ENCODE results near the gene SNRPE.

DNA sequence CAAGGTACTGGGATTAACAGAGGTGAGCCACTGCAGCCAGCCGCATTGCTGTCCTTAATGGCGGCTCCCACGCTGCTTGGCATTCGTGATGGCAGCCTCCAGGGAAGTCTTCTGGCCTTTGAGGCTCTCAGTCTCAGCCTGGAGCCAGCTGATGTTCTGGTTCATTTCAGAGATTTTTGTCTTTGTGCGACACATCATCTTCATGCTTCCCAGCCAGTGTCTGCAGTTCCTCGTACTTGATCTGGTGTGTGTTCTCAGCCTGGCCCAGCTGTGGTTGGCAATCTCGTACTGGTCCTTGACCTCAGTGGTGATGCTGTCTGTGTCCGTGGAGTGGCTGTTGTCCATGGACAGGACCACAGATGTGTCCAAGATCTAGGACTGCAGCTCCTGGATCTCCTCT, 11.7 kb downstream of the SNRPE start:
- TF ChIP-seq EZH2 (optimal IDR thresholded peaks at IDR 0.05; ENCODE audit: low read depth, low read length) (no peak), EZH2phosphoT487 (IDR thresholded peaks at IDR 0.05; ENCODE audit: low read length) (no peak)
- TF ChIP-seq, protein P1, sequence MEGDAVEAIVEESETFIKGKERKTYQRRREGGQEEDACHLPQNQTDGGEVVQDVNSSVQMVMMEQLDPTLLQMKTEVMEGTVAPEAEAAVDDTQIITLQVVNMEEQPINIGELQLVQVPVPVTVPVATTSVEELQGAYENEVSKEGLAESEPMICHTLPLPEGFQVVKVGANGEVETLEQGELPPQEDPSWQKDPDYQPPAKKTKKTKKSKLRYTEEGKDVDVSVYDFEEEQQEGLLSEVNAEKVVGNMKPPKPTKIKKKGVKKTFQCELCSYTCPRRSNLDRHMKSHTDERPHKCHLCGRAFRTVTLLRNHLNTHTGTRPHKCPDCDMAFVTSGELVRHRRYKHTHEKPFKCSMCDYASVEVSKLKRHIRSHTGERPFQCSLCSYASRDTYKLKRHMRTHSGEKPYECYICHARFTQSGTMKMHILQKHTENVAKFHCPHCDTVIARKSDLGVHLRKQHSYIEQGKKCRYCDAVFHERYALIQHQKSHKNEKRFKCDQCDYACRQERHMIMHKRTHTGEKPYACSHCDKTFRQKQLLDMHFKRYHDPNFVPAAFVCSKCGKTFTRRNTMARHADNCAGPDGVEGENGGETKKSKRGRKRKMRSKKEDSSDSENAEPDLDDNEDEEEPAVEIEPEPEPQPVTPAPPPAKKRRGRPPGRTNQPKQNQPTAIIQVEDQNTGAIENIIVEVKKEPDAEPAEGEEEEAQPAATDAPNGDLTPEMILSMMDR (IDR thresholded peaks at IDR 0.05; ENCODE audit: low read length): no peak

All from MM.1S (cell line).